Superior temporal gyrus (tissue), 1 donor: ENCODE data around the gene PIK3C3.
A peak's percentile ranks its signal among the peaks of the same experiment; 100 is the strongest.
"Not testable (repeated sequence)": the region's sequence is repeated elsewhere in the genome, so short reads cannot be mapped to it uniquely, and the experiment has no call there.

ENCODE experiments used
- DNase-seq: peaks from one replicate; pipeline ENCODE4 v3.0.0-alpha.2; 2016; ENCODE audit errors: extremely low spot score

The PIK3C3 gene

GRCh38 chr18:41965634-41966255, 10.7 kb downstream of the PIK3C3 start:
- peak; percentile 67 for DNase-seq

DNA sequence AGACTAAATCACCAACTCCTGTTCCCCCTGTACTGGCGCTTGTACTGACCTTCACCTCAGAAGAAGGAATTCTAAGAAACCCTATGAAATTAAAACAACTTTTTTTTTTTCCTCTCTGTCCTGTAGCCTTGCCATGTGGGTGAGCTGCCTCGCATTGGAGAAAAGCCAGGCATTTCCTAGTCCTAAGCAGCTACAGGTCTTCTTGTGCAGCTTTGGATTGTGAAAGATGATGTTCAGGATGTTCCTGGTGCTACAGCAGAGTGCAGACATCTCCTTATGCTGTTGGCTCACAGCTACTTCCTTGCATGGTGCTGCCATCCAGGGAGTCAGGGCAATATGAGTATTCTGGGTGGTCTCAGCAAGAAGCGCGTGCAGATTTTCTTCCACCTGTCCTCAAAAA, 11.9 kb downstream of the PIK3C3 start:
- no peak for DNase-seq

DNA sequence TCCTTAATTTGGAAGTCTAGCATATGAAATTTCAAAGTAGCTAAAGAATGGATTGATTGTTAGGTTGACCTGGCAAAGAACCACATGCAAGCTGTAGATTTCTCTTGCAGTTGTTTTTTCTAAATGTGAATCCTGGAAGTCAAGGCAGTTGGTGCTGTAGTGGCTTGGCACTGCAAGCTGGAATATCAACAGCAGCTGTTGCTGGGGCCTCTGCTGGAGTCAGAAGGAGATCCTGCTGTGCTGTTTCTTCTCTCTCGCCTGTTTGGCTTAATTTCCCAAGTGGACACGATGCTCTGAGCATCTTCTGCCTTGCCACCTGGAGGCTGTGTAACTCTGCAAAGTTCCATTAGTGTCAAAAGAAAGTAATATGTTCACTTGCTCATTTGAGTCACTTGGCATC, 12.6 kb downstream of the PIK3C3 start:
- peak; percentile 63 for DNase-seq

DNA sequence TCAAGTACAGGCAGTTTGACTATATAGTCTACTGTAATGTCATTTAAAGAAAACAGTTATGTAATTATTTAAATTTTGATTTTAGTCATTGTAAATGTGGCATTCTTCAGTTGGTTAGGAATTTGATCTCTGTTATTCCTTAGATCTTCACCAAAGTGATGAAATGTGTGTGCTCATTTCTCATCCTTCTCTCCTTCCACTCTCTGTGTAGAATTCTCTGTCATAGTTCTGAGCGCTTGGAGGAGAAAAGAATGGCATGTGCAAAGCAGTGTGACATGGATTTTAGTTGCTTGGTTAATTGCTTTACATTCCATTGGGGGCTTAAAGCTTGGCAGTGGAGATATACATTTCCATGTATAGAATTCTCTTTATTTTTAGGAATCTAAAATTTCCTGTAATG, 14.8 kb downstream of the PIK3C3 start:
- DNase-seq, result no peak

DNA sequence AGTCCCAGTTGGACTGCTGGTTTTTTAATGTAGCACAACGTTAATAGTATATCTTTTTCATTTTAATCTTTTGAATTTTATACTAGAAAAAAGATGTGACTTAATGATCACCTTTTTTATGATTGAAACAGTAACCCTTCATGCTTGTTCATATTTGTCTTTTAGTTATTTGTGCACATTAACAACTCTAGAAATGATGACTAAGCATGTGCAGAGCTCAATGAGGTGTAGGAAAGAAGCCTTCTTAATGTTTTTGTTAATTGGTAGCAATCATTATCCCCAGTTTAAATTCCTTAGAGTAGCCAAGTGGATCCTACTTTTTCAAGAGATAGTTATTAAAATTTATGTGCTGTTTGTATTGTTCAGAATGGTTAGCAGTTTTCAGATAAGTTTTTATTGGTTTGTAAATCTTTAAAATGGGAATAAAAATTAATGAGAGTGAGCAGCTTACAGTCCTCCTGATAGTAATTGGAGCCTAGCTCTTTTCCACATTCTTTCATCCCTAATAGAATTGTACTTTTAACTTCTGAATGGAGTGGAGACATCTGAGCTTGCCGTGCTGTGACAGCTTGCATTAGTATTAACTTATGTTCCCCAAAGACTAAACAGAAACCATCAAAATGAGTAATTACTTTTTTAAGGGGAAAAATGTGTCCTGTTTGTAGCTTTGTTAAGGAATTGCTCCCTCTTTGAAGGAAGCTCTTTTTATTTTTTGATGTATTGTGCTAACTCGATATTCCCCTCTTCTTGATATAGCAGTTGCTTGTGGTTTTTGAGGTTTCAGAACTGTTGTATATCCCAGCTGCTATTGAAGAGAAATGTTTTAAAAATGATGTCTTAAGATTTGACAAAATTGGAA, 17.3 kb downstream of the PIK3C3 start:
- DNase-seq, result no peak

DNA sequence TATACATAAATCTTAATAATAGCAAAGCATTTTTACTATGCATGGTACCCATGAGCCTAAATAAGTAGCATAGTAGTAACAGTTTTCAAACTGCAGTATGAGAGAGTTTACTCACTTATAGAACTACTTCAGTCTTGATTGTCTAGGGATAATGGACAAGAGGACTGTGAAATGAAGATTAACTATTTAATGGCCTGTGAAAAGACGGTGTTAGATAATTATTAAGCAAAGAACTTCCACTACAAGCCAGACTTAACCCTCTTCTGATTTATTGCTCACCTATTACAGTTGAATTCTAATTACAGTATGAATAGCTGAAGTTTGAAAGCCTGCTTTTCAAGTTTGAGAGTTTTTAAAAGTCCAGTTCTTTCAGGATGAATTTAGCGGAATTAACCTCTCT, 18.9 kb downstream of the PIK3C3 start:
- DNase-seq, result no peak

GRCh38 chr18:41974796-41975201, 19.8 kb downstream of the PIK3C3 start:
- DNase-seq, result no peak

DNA sequence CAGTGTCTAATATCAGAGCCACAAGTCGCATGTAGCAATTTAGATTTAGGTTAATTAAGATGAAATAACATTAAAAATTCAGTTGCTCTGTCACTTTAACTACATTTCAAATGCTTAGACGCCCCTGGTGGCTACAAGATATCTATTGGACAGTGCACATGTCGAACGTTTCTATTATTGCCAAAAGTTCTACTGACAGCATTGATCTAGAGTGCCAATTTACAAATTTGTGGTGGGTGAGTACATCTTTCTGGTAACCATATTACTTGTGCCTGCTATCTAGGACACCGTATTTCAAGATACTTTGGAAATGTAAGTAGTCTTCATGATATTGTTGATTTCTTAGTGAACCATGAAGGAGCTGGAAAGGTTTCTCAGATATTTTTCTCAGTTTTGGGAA, 20.2 kb downstream of the PIK3C3 start:
- DNase-seq, result no peak

DNA sequence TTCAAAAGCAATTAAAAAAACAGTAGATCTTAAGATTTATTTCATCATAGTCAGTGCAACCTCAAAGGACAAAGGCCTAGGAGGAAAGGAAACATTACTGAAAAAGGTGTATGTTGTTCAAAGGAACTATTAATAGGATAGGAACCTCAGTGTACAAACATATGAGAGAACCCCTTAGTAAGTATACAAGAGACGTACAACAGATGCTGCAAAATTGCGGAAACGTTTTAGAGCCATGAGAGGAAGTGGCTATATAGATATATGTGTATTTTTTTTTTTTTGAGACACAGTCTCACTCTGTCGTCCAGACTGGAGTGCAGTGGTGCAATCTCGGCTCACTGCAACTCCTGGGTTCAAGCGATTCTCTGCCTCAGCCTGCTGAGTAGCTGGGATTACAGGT, 22.2 kb downstream of the PIK3C3 start:
- no peak for DNase-seq

GRCh38 chr18:41982942-41983660, 28.1 kb downstream of the PIK3C3 start:
- no peak for DNase-seq

DNA sequence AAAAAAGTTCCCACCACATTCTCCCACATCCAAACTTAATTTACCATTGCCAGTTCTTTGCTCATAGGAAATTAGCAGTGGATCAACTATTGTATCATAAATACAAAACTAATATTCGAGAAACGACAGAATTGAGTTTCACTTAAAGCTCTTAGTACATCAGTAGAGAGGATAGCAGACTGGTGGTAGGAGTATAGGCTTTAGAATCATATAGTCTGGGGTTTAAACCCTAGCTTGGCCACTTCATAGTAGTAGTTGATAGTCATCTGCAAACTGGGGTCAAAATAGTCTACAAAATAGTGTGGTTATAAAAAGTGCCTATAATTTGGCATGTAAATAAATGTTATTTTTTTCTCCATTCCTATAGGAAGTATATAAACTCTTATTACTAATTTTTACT, 30.9 kb downstream of the PIK3C3 start:
- no peak for DNase-seq

DNA sequence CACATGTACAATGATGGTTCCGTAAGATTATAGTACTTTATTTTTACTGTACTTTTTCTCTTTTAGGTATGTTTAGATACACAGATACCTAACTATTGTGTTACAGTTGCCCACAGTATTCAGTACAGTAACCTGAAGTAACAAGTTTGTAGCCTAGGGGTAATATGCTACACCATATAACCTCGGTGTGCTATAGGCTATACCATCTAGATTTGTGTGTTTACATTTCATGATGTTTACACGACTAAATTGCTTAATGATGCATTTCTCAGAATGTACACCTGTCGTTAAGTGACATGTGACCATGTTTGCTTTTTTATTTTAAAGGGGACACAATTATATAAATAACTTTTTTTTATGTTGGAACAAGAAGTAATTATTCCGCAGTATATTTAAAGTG, 34.5 kb downstream of the PIK3C3 start:
- DNase-seq, result no peak

DNA sequence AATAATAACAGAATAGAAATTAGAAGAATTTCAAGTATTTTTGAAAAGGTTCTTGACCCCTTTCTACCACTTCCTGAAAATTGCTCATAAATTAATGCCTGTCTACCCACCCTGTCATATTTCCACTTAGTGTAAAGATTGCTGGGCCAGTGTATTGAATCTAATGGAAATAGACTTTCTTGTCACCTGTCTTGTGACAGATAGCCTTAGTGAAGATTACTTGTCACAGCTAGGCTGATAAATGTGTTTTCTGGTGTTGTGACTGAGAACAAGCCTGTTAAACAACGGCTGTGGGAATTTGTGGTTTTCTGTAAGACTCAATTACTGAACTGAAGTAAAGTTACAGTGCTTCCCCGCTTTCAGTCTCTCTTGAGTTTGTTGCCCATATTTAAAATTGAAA, 37.0 kb downstream of the PIK3C3 start:
- no peak for DNase-seq

GRCh38 chr18:41992703-41993102, 37.7 kb downstream of the PIK3C3 start:
- no peak for DNase-seq

- DNase-seq, result no peak
Measured at GRCh38 chr18:41993151-41993550, 38.1 kb downstream of the PIK3C3 start.

- DNase-seq, result no peak
Measured at GRCh38 chr18:41996020-41996419, 41.0 kb downstream of the PIK3C3 start.

GRCh38 chr18:41999751-42000150, 44.7 kb downstream of the PIK3C3 start:
- DNase-seq, result no peak

DNA sequence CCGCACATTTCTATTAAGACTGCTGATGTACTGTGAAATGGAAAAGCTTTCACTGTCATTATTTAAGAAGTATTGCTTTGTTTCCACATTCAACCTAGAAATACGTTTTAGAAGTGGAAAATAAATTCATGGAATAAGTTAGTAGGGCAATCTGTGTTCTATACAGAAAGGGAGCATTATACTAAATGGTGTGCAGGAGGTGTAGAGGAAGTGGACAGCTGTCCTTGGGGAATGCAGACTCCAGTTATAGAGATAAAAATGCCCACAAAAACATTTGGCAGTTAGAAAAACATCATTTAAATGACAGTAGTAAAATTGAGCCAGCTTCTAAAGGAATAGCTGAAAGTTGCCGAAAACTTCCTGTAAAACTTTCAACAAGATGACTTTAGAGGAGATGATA, 46.8 kb downstream of the PIK3C3 start:
- no peak for DNase-seq

- DNase-seq, result no peak
Measured at GRCh38 chr18:42004653-42005052, 49.6 kb downstream of the PIK3C3 start.

GRCh38 chr18:42005782-42006181, 50.7 kb downstream of the PIK3C3 start:
- no peak for DNase-seq

- DNase-seq, result not testable (repeated sequence)
Measured at GRCh38 chr18:42009457-42009856, 54.4 kb downstream of the PIK3C3 start.

DNA sequence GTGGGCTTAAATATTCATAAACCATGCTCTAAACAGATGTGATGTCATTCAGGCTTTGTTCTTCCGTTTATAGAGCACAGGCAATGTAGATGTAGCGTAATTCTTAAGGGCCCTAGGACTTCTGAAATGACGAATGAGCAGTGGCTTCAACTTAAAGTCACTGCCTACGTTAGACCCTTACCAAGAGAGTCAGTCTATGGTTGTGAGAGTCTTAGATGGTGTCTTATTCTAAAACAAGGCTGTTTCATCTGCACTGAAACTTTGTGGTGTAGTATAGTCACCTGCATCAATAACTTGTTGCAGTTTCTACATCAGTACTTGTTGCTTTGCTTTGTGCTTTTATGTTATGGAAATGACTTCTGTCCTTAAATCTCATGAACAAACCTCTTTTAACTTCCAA, 56.0 kb downstream of the PIK3C3 start:
- no peak for DNase-seq

GRCh38 chr18:42018831-42019230, 63.8 kb downstream of the PIK3C3 start:
- no peak for DNase-seq
